Measurements from ENCODE around the gene FBN3.

DNA sequence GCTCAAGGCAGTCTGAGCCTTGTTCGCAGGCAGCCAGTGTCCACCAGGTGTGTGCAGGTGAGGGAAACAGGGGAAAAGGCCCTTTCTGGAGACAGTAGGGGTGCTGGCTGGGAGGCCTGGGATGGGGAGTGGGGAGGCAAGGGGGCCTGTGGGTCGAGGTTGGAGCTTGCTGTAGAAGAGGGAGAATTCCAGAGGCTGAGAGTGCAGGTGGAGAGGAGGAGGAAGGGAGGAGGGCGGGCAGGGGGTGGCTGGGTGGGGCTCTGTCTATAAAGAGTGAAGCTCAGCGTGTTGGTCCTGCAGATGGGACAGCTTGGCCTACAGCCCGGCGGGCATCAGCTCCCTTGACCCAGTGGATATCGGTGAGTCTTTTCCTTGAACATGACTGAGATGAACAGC lies 96.9 kb downstream of the FBN3 start, which contains the start of gene CCL25:
- TF ChIP-seq GATA2 (IDR thresholded peaks at IDR 0.05; ENCODE audit: low read depth, low read length) = no peak
- TF ChIP-seq GATA3 (IDR thresholded peaks at IDR 0.05; ENCODE audit: low read depth, low read length) = no peak

All from SH-SY5Y (cell line).